Thyroid gland (tissue), 4 donors: ENCODE results near the gene GJA8. TPM values are rescaled to one million over a fixed set of nuclear protein-coding genes. Genes with fewer than 3 reads are reported as not detected.
A peak's percentile ranks its signal among the peaks of the same experiment; 100 is the strongest.
"Not testable (repeated sequence)": the region's sequence is repeated elsewhere in the genome, so short reads cannot be mapped to it uniquely, and the experiment has no call there.

Experiments
- DNase-seq, 2 donors: peaks; one replicate each; pipeline ENCODE4 v3.0.0-alpha.2; 2019
- H3K27ac ChIP-seq, 3 donors: fragments of 200-600 bp; sonication (generic); 1 replicate in 2 of 3; 2 replicates in 1 of 3; pipeline ENCODE4 v1.5.1; 2016 to 2019; ENCODE audit warnings: mild to moderate bottlenecking in 1 of 3, moderate library complexity in 1 of 3
- H3K27me3 ChIP-seq: fragments of 200-600 bp; sonication (generic); one replicate; pipeline ENCODE4 v1.5.1; 2019
- H3K36me3 ChIP-seq, 2 donors: fragments of 200-600 bp; sonication (generic); one replicate each; pipeline ENCODE4 v1.5.1; 2016 to 2019
- H3K4me1 ChIP-seq, 2 donors: fragments of 200-600 bp; sonication (generic); one replicate each; pipeline ENCODE4 v1.5.1; 2017 to 2019
- H3K4me3 ChIP-seq, 3 donors: fragments of 200-600 bp; sonication (generic); replicated peaks in 1 of 3; 1 replicate in 2 of 3; 2 replicates in 1 of 3; pipeline ENCODE4 v1.5.1; 2016; ENCODE audit warnings: mild to moderate bottlenecking in 1 of 3
- H3K9me3 ChIP-seq: fragments of 200-600 bp; sonication (generic); one replicate; pipeline ENCODE4 v1.5.1; 2017
- CTCF ChIP-seq, 6 experiments: fragments of 200-600 bp in 3 of 6; fragments of 450-650 bp in 3 of 6; sonication (generic) in 3 of 6; IDR thresholded peaks; one replicate each; pipeline ENCODE4 v1.5.1; 2016 to 2019; ENCODE audit warnings: antibody characterized with exemption in 6 of 6, mild to moderate bottlenecking in 2 of 6, inconsistent platforms in 1 of 6, moderate library complexity in 1 of 6
- POLR2A ChIP-seq, 2 donors: fragments of 450-650 bp; IDR thresholded peaks; one replicate each; pipeline ENCODE4 v1.6.1; 2017; ENCODE audit warnings: antibody characterized with exemption in 2 of 2, mild to moderate bottlenecking in 2 of 2, moderate library complexity in 1 of 2
- WGBS, 2 donors: methylation state at CpG; one replicate each; pipeline ENCODE4 v1.1.5; 2017; 5-methylcytosine and 5-hydroxymethylcytosine counted together
- intact Hi-C: fragments of 100-400 bp; cut with DNase I; formaldehyde crosslinking; loops from one replicate; pipeline ENCODE4 v1.15.1; 2023
- total RNA-seq, 4 donors: library from RNA; depleted of rRNA; stranded (reverse); fragments of >200 nt; gene quantifications; one replicate each; pipeline ENCODE4 v1.2.3, GENCODE V29; 2016

GJA8 gene
- total RNA-seq = not detected

- Histone ChIP-seq H3K4me1 (peaks cover 0 to 5% of the 10 kb centered on the region in 2 donors), H3K4me3 (no peak within 1 kb of the TSS), H3K36me3 (no peaks in the 10 kb centered on the region), H3K27ac (no peak within 1 kb of the TSS), H3K27me3 (no peaks in the 10 kb centered on the region), H3K9me3 (no peaks in the 10 kb centered on the region)
- 85 to 88% methylated on average over 7 of the region's 7 CpGs for WGBS, 2 donors
- DNase-seq = no peak
- intact Hi-C loops = no loop called here
- TF ChIP-seq CTCF (IDR thresholded peaks at IDR 0.05) (no peak), POLR2A (IDR thresholded peaks at IDR 0.05) (no peak)
Observed at GRCh38 chr1:147902253-147902845, at the start of gene GJA8. TSS of gene GJA8 (plus strand) at chr1:147902795. CDS start at chr1:147907956, 5,161 bp downstream.

GRCh38 chr1:147853391-147853790 is 49.2 kb upstream of the GJA8 start:
- Histone ChIP-seq H3K36me3 (no peaks in the 10 kb centered on the region), H3K9me3 (no peaks in the 10 kb centered on the region), H3K4me1 (peaks cover 0 to 14% of the 10 kb centered on the region in 2 donors), H3K27ac (peak overlapping the region; percentile 29 to 55 (median 40)), H3K27me3 (no peaks in the 10 kb centered on the region), H3K4me3 (no peak overlapping the region)
- intact Hi-C loops = no loop called here
- peak; percentile 55 to 56 for DNase-seq
- 11 to 12% methylated on average over 3 of the region's 3 CpGs for WGBS, 2 donors
- no peak for TF ChIP-seq CTCF (IDR thresholded peaks at IDR 0.05)
- TF ChIP-seq POLR2A (IDR thresholded peaks at IDR 0.05) = no peak

GRCh38 chr1:147854989-147855388 is 47.6 kb upstream of the GJA8 start:
- 44 to 53% methylated on average over 4 of the region's 4 CpGs for WGBS, 2 donors
- intact Hi-C loops, H3K36me3 ChIP-seq, H3K27me3 ChIP-seq, H3K9me3 ChIP-seq, H3K4me3 ChIP-seq, H3K27ac ChIP-seq, DNase-seq: not testable (repeated sequence)
- H3K4me1 ChIP-seq = peaks cover 0 to 14% of the 10 kb centered on the region in 2 donors

- DNase-seq, H3K27ac ChIP-seq, H3K9me3 ChIP-seq, H3K27me3 ChIP-seq, H3K36me3 ChIP-seq, H3K4me3 ChIP-seq, intact Hi-C loops: not testable (repeated sequence)
- 59 to 66% methylated on average over 3 of the region's 3 CpGs for WGBS, 2 donors
- peaks cover 0 to 14% of the 10 kb centered on the region in 2 donors for H3K4me1 ChIP-seq
Observed at GRCh38 chr1:147855996-147856395, 46.6 kb upstream of the GJA8 start.

- H3K27me3 ChIP-seq = not testable (repeated sequence)
Observed at GRCh38 chr1:147867204-147867603, 35.4 kb upstream of the GJA8 start.

GRCh38 chr1:147878022-147878421 is 24.6 kb upstream of the GJA8 start:
- TF ChIP-seq POLR2A (IDR thresholded peaks at IDR 0.05) = no peak
- no peak for TF ChIP-seq CTCF (IDR thresholded peaks at IDR 0.05)
- no peak for DNase-seq
- Histone ChIP-seq H3K9me3 (no peaks in the 10 kb centered on the region), H3K4me3 (no peak overlapping the region), H3K27ac (no peak overlapping the region), H3K36me3 (no peaks in the 10 kb centered on the region), H3K27me3 (no peaks in the 10 kb centered on the region), H3K4me1 (no peaks in the 10 kb centered on the region)
- WGBS, 2 donors = 61 to 66% methylated on average over 4 of the region's 4 CpGs
- intact Hi-C loops = no loop called here

More at GRCh38 chr1:147867204-147867603, 35.4 kb upstream of the GJA8 start:
- H3K4me3 ChIP-seq, intact Hi-C loops, H3K9me3 ChIP-seq, H3K4me1 ChIP-seq, H3K27ac ChIP-seq, DNase-seq, H3K36me3 ChIP-seq: not testable (repeated sequence)
- 90 to 93% methylated on average over 4 of the region's 4 CpGs for WGBS, 2 donors

- Histone ChIP-seq H3K4me3 (no peak overlapping the region), H3K27ac (no peak overlapping the region), H3K27me3 (no peaks in the 10 kb centered on the region), H3K36me3 (no peaks in the 10 kb centered on the region), H3K9me3 (no peaks in the 10 kb centered on the region), H3K4me1 (no peaks in the 10 kb centered on the region)
- intact Hi-C loops = no loop called here
- TF ChIP-seq POLR2A (IDR thresholded peaks at IDR 0.05) (no peak), CTCF (IDR thresholded peaks at IDR 0.05) (no peak)
- no peak for DNase-seq
Observed at GRCh38 chr1:147879911-147880310, 22.7 kb upstream of the GJA8 start.
